ENCODE results near the gene SPATA16.
"Not testable (repeated sequence)": the region's sequence is repeated elsewhere in the genome, so short reads cannot be mapped to it uniquely, and the experiment has no call there.

SPATA16 gene

GRCh38 chr3:173055228-173055933 lies 85.7 kb downstream of the SPATA16 start:
- DNase-seq, result no peak

DNA sequence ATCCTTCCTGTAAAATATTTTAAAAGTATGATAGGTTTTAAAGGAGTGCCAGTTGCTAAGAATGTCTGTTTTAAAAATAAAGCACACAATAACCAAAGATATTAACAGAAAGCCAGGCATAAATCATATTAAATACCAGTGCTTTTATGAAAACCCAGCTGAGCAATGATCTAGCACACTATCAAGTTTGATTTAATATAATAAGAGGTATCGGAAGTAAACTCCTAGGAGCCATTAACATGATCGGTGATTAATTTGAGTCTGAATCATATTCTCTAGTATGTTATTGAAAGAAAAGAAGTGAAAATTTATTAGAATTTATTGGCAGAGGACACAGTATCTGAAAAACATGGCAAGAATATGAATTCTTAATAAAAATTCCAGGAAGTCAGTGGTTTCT lies 91.7 kb downstream of the SPATA16 start:
- DNase-seq, result no peak

GRCh38 chr3:173045770-173046382 lies 95.2 kb downstream of the SPATA16 start:
- DNase-seq, result peak in 1 of 2 donors; percentile 10

GRCh38 chr3:173044998-173045397 lies 96.0 kb downstream of the SPATA16 start:
- no peak for DNase-seq

DNA sequence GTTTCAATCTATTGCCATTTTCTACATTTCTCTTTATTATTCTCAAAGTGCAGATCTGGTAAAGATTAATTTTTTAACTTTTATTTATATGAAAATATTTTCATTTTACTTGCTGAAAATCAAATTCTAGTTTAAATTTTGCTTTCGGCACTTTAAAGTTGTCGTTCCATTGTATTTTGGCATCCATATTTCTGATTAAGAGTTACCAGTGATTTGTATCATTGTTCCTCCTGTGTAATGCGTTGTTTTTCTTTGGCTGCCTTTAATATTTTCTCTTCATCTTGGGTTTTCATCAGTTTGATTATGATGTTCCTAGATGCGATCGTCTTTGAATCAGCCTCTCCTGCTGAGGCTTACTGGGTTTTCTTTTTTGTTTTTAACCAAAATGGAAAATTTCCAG lies 97.3 kb downstream of the SPATA16 start:
- DNase-seq, result no peak

GRCh38 chr3:173038484-173038871 lies 102.6 kb downstream of the SPATA16 start:
- no peak for DNase-seq

DNA sequence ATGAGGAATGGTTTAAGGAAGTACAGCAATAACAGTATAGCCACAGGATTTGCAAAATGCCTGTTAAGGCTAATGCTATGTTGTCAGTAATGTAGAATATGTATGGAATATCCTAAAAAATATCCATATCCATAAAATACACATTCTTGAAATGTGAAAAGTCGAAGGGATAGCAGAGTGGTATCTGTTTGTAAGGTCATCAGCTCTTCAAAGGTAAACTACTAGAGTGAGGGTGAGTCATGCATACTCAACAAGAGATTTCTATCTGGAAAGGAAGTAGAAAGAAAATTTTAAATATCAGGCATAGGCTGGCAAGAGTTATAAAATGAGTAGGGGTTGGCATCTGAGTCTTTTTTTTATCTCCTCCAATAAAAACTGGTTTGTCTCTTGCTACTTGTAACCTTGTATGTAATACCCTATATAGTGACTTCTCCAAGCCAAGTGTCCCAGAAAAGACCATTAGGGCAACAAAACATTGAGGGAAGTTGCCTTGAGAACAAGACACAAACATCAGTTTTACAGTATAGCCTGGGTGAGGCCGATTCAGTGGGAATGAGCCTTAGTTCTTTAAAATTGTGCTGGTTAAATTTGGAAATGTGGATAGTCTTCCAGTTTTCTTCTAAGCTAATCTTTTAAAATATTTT lies 103.1 kb downstream of the SPATA16 start:
- DNase-seq, result no peak

DNA sequence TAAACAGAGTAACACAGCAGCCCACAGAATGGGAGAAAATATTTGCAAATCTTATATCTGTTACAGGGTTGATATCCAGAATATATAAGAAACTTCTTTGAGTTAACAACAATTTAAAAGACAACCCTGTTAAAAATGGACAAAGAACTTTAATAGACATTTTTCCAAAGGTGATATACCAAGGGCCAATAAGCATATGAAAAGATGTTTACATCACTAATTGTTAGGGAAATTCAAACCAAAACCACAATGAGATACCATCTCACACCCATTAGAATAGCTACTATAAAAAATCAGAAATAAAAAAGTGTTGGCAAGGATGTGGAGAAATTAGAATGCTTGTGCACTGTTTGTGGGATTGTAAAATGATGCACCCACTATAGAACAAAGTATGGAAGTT lies 110.8 kb downstream of the SPATA16 start:
- DNase-seq, result no peak

DNA sequence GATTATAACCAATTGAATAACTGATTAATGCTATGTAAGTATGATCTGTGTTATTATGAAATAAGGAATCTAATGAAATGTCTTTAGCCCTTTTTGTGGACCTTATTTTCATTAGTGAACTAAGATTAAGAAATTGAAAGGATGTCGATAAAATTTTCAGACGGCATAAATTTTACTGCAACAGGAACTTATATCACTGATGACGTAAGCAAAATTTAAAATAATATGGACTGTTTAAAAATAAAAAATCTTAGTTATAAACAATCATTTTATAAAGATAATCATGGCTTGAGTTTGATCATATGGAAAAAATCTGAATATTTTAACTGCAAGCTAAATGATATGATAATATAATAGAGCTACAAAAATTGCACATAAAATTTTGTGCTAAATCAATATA lies 112.7 kb downstream of the SPATA16 start:
- no peak for DNase-seq

GRCh38 chr3:173027429-173027828 lies 113.6 kb downstream of the SPATA16 start:
- DNase-seq, result no peak

DNA sequence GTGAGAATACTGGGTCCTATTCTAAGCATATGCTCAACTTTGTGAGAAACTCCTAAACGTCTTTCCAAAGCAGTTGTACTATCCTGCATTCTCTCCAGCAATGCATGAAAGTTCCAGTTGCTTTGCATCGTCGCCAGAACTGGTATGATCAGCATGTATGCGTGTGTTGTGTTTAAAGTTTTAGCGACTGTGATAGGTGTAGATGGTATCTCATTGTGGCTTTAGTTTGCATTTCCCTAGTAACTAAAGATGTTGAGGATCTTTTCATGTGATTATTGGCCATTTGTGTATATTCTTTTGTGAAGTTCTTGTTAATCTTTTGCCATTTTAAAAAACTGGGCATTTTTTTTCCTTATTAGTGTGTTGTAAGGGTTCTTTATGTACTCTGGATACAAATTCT lies 115.1 kb downstream of the SPATA16 start:
- no peak for DNase-seq

DNA sequence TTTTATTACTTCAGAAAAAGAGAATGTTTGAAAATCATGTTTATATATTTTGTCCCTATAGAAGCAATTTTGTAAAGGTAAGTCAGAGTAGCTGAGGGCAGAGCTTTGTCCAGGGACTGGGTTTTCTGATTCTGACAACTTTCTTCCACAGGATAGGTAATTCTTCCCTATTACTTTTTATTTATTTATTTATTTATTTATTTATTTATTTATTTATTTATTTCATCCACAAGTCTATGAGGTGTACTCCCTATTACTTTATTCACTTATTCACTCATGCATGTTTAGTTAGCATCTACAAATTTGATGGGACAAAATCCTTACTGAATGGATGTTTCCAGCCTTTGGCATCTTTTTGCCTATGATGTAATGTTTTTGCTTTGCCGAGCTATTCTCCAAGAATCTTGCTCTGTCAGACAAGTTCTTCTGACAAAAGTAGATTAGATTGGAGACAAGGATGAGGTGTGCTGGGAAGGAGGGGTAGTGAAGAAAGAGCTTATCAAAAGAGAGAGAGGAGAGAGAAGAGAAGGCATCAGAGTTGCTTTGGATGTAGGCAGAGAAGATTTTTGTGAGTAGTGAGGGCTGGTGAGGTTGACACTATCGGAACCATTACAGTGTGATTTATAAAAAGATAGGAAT lies 119.4 kb downstream of the SPATA16 start:
- no peak for DNase-seq

DNA sequence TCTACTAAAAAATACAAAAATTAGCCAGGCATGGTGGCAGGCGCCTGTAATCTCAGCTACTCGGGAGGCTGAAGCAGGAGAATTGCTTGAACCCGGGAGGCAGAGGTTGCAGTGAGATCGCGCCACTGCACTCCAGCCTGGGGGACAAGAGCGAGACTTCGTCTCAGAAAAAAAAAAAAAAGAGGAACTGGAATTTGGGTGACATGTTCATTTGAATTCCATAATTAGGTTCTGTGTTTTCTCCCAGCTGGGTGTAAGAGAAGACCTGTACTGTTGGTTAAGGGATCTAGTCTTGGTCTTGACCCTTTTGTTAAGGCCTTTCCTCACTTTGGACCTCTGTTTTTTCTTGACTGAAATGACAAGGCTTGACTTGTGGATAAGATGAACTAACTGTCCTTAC lies 120.9 kb downstream of the SPATA16 start:
- DNase-seq, result not testable (repeated sequence)

- no peak for DNase-seq
These were observed 121.7 kb downstream of the SPATA16 start for GRCh38 chr3:173019378-173019777.

GRCh38 chr3:173018758-173019157 lies 122.3 kb downstream of the SPATA16 start:
- DNase-seq, result no peak

DNA sequence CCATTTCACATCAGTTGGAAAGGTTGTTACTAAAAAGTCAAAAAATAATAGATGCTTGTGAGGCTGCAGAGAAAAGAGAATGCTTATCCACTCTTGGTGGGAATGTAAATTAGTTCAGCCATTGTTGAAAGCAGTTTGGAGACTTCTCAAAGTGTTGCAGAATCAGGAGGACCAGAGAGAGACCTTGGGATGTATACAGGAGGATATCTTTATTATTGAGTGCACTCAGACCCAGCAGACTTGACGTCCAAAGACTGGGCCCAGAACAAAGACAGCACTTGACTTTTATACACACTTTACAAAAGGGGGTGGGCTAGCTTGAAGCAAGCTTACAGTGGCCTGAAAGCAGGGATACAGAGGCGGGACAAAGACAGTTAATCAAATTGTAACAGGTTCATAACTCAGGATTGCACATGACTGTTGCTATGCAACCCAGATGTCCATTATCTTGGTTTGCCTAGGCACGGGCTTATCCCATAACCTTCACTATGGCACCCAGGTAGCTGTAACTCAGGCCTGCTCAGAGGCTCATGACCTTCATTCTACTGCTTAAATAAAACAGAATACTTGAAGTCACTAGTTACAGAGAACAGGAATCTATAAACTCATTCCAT lies 127.7 kb downstream of the SPATA16 start:
- no peak for DNase-seq

DNA sequence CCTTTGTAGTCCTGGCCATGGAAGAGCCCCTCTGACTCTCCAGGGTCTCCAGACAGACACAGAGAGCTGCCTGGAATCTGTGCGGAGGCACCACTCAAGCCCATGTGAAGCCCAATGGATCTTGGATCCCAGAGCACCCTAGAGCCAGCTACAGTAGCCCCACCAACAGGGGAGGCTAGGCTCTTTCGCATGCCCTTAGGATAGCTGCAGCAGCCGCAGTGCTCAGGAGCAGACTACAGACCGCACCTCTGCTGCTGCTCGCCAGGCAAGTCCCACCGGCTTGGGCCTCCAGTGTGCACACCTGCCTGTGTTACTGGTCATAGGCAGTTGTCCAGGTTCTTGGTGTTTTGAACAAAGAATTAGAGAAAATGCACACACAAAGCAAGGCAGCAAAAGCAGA lies 131.6 kb downstream of the SPATA16 start:
- no peak for DNase-seq

DNA sequence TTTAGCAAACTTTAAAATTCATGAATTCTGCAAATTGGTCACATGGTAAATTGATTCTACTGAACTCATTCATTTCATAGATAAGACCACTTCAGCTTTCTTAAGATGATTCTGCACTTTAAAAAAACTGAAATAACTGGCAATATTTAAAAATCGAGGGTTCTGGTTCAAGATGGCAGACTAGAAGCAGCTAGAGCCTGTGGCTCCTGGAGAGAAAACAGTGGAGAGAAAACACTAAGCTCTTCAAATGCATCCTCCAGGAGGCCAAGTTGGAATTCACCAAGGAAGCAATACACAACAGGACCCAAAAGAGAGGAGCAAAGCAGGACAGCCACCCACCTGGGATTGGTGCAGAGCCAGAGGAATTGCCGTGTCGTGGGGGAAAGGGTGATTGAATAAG lies 132.1 kb downstream of the SPATA16 start:
- DNase-seq, result no peak

DNA sequence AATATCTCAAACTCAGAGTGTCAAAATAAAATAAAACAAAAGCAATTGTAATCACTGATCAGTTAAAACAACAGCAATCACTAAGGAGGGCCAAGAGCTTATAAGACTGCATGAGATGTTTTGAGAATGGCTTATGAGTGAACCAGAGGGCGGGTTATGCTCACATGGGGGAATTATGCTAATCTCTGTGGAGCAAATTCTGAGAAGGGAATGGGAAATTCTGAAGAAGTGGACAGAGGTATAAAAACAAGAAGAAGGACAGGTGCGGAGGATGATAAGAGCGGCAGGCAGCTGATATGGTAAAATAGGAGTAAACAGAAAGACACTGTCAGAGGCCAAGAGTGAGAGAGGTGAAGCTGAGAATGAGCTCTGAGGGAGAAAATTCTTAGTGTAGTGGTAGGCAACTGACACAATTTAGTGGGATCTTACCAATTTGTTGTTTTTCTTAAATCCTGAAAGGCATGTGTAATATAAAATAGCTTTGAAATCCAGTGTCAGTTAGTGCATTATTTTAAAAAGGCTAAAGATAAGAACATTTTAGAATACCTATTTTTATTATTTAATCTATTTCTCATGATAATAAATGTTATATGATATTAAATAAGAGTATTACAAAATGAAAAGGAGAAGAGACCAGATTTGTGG lies 133.8 kb downstream of the SPATA16 start:
- DNase-seq, result no peak

- DNase-seq, result no peak
These were observed 135.0 kb downstream of the SPATA16 start for GRCh38 chr3:173006006-173006405.

GRCh38 chr3:173004681-173005080 lies 136.4 kb downstream of the SPATA16 start:
- no peak for DNase-seq

GRCh38 chr3:173003956-173004355 lies 137.1 kb downstream of the SPATA16 start:
- no peak for DNase-seq

GRCh38 chr3:173003471-173003870 lies 137.6 kb downstream of the SPATA16 start:
- DNase-seq, result no peak
